SU-DHL-6 (cell line): ENCODE results near the gene RAET1G.

Source experiments
- EZH2phosphoT487 ChIP-seq: fragments of 200-600 bp; sonication (generic), shearing (Covaris generic); conservative IDR thresholded peaks from 2 replicates; pipeline ENCODE4 v1.6.1; 2018; ENCODE audit warnings: mild to moderate bottlenecking, antibody characterized with exemption, low read length, moderate library complexity, mixed read lengths
- TF ChIP-seq, protein P1 (sequence below): fragments of 200-600 bp; sonication (generic); IDR thresholded peaks from one replicate; pipeline ENCODE4 v1.5.1; 2017; ENCODE audit warnings: antibody characterized with exemption, mild to moderate bottlenecking, low read length, moderate library complexity; ENCODE audit not compliant: insufficient read depth, poor library complexity, severe bottlenecking

GRCh38 chr6:149877659-149878058, 45.3 kb downstream of the RAET1G start:
- TF ChIP-seq, protein P1, sequence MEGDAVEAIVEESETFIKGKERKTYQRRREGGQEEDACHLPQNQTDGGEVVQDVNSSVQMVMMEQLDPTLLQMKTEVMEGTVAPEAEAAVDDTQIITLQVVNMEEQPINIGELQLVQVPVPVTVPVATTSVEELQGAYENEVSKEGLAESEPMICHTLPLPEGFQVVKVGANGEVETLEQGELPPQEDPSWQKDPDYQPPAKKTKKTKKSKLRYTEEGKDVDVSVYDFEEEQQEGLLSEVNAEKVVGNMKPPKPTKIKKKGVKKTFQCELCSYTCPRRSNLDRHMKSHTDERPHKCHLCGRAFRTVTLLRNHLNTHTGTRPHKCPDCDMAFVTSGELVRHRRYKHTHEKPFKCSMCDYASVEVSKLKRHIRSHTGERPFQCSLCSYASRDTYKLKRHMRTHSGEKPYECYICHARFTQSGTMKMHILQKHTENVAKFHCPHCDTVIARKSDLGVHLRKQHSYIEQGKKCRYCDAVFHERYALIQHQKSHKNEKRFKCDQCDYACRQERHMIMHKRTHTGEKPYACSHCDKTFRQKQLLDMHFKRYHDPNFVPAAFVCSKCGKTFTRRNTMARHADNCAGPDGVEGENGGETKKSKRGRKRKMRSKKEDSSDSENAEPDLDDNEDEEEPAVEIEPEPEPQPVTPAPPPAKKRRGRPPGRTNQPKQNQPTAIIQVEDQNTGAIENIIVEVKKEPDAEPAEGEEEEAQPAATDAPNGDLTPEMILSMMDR, result no peak
- no peak for TF ChIP-seq EZH2phosphoT487
